ENCODE measurements around the gene SRGAP1. TPM values are rescaled to one million over a fixed set of nuclear protein-coding genes. Genes with fewer than 3 reads are reported as not detected.

The SRGAP1 gene
- total and polyA plus RNA-seq, 2 of the 4 experiments (the other 2 are of a cell fraction) = 10.0 to 10.2 TPM

GRCh38 chr12:64077922-64078321 is 233.4 kb downstream of the SRGAP1 start:
- DNase-seq = no peak
- no peak overlapping the region for H3K27ac ChIP-seq (ENCODE audit: insufficient read depth, low read length)
- no peak overlapping the region for H3K23ac ChIP-seq (ENCODE audit: low read depth, low read length)
- POLR2A ChIA-PET (ENCODE audit: unreplicated experiment) = no interaction called here
- H3K4me2 ChIP-seq (ENCODE audit: low read depth, low read length) = no peak overlapping the region
- intact Hi-C loops (cut with micrococcal nuclease) (no loop called here), in situ Hi-C loops (cut with MboI; ENCODE audit: low sequenced_read_pairs) (no loop called here), dilution Hi-C loops (cut with HindIII; ENCODE audit: low sequenced_read_pairs, unreplicated experiment) (no loop called here)
- H3K4me1 ChIP-seq (ENCODE audit: control insufficient read depth, insufficient read depth, low read length) = peaks cover 12% of the 10 kb centered on the region
- no peak overlapping the region for H2BK120ac ChIP-seq (ENCODE audit: low read depth, low read length)
- no peaks in the 10 kb centered on the region for H3K9me3 ChIP-seq (ENCODE audit: control insufficient read depth, insufficient read depth, low read length)
- no peaks in the 10 kb centered on the region for H4K20me1 ChIP-seq (ENCODE audit: insufficient read depth, low read length)
- H3K4ac ChIP-seq (ENCODE audit: low read depth, low read length) = no peak overlapping the region
- H2AK9ac ChIP-seq (replicated peaks; ENCODE audit: low read depth, low read length, poor library complexity) = no peak overlapping the region
- no peak for TF ChIP-seq BHLHE40 (IDR thresholded peaks at IDR 0.05; ENCODE audit: low read depth, low read length)
- peak; percentile 39 for TF ChIP-seq CTCF (conservative IDR thresholded peaks at IDR 0.05; ENCODE audit: low read depth, low read length)
- no peak for TF ChIP-seq RFX5 (IDR thresholded peaks at IDR 0.05; ENCODE audit: low read depth, low read length)
- peaks cover 14 to 46% of the 10 kb centered on the region in 2 experiments; a peak in 3 of 4 replicates for H3K79me1 ChIP-seq (ENCODE audit: low read depth in 1 of 2, low read length in 2 of 2)
- no TSS peak for BruUV-seq (replicated peaks)
- no peak overlapping the region for H3K18ac ChIP-seq (ENCODE audit: low read depth, low read length)
- H4K5ac ChIP-seq (ENCODE audit: low read depth, low read length) = no peak overlapping the region
- H2AK5ac ChIP-seq (ENCODE audit: low read depth, low read length) = no peak overlapping the region
- H4K91ac ChIP-seq (ENCODE audit: insufficient read depth, low read depth, low read length) = no peak overlapping the region
- peak overlapping the region; percentile 64 for H2BK5ac ChIP-seq (ENCODE audit: low read depth, low read length, poor library complexity, severe bottlenecking)
- H3K9me1 ChIP-seq (ENCODE audit: insufficient read depth, low read length) = peaks cover 3% of the 10 kb centered on the region
- ATAC-seq (ENCODE audit: low read depth) = peak; percentile 28; the same call in 1 of the 2 replicates
- H2AFZ ChIP-seq (replicated peaks; ENCODE audit: low read length, poor library complexity) = no peak overlapping the region
- H2BK15ac ChIP-seq (ENCODE audit: low read depth, low read length) = no peak overlapping the region
- H3K56ac ChIP-seq (ENCODE audit: extremely low read depth, insufficient read depth, low read length) = no peak overlapping the region
- no peak overlapping the region for H3K9ac ChIP-seq (ENCODE audit: low read depth, low read length)
- peaks cover 18% of the 10 kb centered on the region for H3K36me3 ChIP-seq (ENCODE audit: control insufficient read depth, insufficient read depth, low read length)
- H2BK20ac ChIP-seq (ENCODE audit: low read depth, low read length) = no peak overlapping the region
- H4K8ac ChIP-seq (ENCODE audit: low read depth in 2 of 2, low read length in 2 of 2) = no peak overlapping the region
- H3K4me3 ChIP-seq (ENCODE audit: insufficient read depth, low read depth, low read length) = no peak overlapping the region
- no peak overlapping the region for H3K14ac ChIP-seq (replicated peaks; ENCODE audit: low read depth, low read length)
- H3K27me3 ChIP-seq (ENCODE audit: control insufficient read depth, insufficient read depth, low read length) = no peaks in the 10 kb centered on the region
- CTCF ChIA-PET = interaction anchor here (1.0 kb wide), 1 partner anchor 117 kb away, joined by 3 read pairs; no protein-coding TSS in a partner anchor
